Sigmoid colon (tissue), 7 donors: ENCODE data around the gene VPS13D. TPM values are rescaled to one million over a fixed set of nuclear protein-coding genes. Genes with fewer than 3 reads are reported as not detected.

ENCODE experiments used
- DNase-seq: peaks from one replicate; pipeline ENCODE4 v3.0.0-alpha.2; 2019
- H3K27ac ChIP-seq, 4 donors: fragments of 200-600 bp; sonication (generic); one replicate each; pipeline ENCODE4 v1.5.1; 2016 to 2019; ENCODE audit warnings: mild to moderate bottlenecking in 1 of 4
- H3K27me3 ChIP-seq, 3 donors: fragments of 200-600 bp; sonication (generic); one replicate each; pipeline ENCODE4 v1.5.1; 2019; ENCODE audit warnings: mild to moderate bottlenecking in 1 of 3
- H3K36me3 ChIP-seq, 4 donors: fragments of 200-600 bp; sonication (generic); one replicate each; pipeline ENCODE4 v1.5.1; 2016 to 2019
- H3K4me1 ChIP-seq, 4 donors: fragments of 200-600 bp; sonication (generic); one replicate each; pipeline ENCODE4 v1.5.1; 2017 to 2019
- H3K4me3 ChIP-seq, 4 donors: fragments of 200-600 bp; sonication (generic); one replicate each; pipeline ENCODE4 v1.5.1; 2017 to 2019; ENCODE audit warnings: mild to moderate bottlenecking in 2 of 4, moderate library complexity in 1 of 4
- H3K9me3 ChIP-seq, 4 donors: fragments of 200-600 bp in 3 of 4; sonication (generic) in 3 of 4; one replicate each; pipeline versions ENCODE4 v1.5.1 to v1.6.1; 2013 to 2019
- CTCF ChIP-seq, 4 experiments: fragments of 450-650 bp in 3 of 4; fragments of 200-600 bp in 1 of 4; IDR thresholded peaks; one replicate each; pipeline ENCODE4 v1.5.1; 2016 to 2019; ENCODE audit warnings: antibody characterized with exemption in 4 of 4, mild to moderate bottlenecking in 3 of 4, moderate library complexity in 2 of 4
- EP300 ChIP-seq, 4 donors: sonication (generic); formaldehyde crosslinking; IDR thresholded peaks; one replicate each; pipeline ENCODE4 v1.6.1; 2017; ENCODE audit warnings: antibody characterized with exemption in 4 of 4
- POLR2A ChIP-seq, 2 donors: fragments of 450-650 bp; IDR thresholded peaks; one replicate each; pipeline ENCODE4 v1.6.1; 2016; ENCODE audit warnings: antibody characterized with exemption in 2 of 2, mild to moderate bottlenecking in 2 of 2, moderate library complexity in 2 of 2
- POLR2AphosphoS5 ChIP-seq, 4 donors: sonication (generic); formaldehyde crosslinking; IDR thresholded peaks; one replicate each; pipeline ENCODE4 v1.6.1; 2017; ENCODE audit warnings: antibody characterized with exemption in 4 of 4
- WGBS, 2 donors: extraction: QIAGEN DNeasy Blood & Tissue Kit; methylation state at CpG; one replicate each; pipeline ENCODE4 v1.1.7; 2013; 5-methylcytosine and 5-hydroxymethylcytosine counted together
- intact Hi-C: fragments of 100-400 bp; cut with DNase I; formaldehyde crosslinking; loops from one replicate; pipeline ENCODE4 v1.15.1; 2023
- polyA plus RNA-seq, 3 donors: library from polyadenylated mRNA; stranded (reverse); fragments of 200-250 nt; gene quantifications; one replicate each; pipeline ENCODE4 v1.2.3, GENCODE V29; 2013
- total RNA-seq, 4 donors: library from RNA; depleted of rRNA; stranded (reverse); fragments of >200 nt; gene quantifications; one replicate each; pipeline ENCODE4 v1.1.0, GENCODE V29; 2016
- donor health status: healthy with polysubstance abuse.
- donor health status: Bipolar disorder and iron deficiency.
- donor health status: healthy.

The VPS13D gene
- total and polyA plus RNA-seq, 7 donors, result 7.6 to 90.8 (median 49.7) TPM

- WGBS, 2 donors, result 62 to 75% methylated on average over 3 of the region's 3 CpGs
- intact Hi-C loops, result loop anchor here (5.0 kb wide), 1 partner anchor 169 kb away; the partner anchor contains the start of gene DHRS3
- H3K36me3 ChIP-seq, result no peaks in the 10 kb centered on the region
Measured at GRCh38 chr1:12448746-12449177, 218.9 kb downstream of the VPS13D start.

GRCh38 chr1:12450090-12450755 lies 220.4 kb downstream of the VPS13D start:
- H3K4me1 ChIP-seq, result peaks cover 0 to 100% (median 91%) of the 10 kb centered on the region in 4 donors
- no peaks in the 10 kb centered on the region for H3K9me3 ChIP-seq
- no peak overlapping the region for H3K4me3 ChIP-seq
- WGBS, 2 donors, result 90 to 96% methylated on average over 10 of the region's 10 CpGs
- no peak for TF ChIP-seq EP300 (IDR thresholded peaks at IDR 0.05)
- no peak for TF ChIP-seq CTCF (IDR thresholded peaks at IDR 0.05)
- TF ChIP-seq POLR2AphosphoS5 (IDR thresholded peaks at IDR 0.05), result no peak
- TF ChIP-seq POLR2A (IDR thresholded peaks at IDR 0.05), result no peak
- H3K27me3 ChIP-seq, result no peaks in the 10 kb centered on the region
- H3K27ac ChIP-seq, result peak overlapping the region; percentile 76 to 89 (median 86)
- intact Hi-C loops, result no loop called here
- no peak for DNase-seq
- no peaks in the 10 kb centered on the region for H3K36me3 ChIP-seq

More at GRCh38 chr1:12448746-12449177, 218.9 kb downstream of the VPS13D start:
- peak overlapping the region; percentile 76 to 89 (median 86) for H3K27ac ChIP-seq
- peaks cover 0 to 85% (median 77%) of the 10 kb centered on the region in 4 donors for H3K4me1 ChIP-seq
- no peaks in the 10 kb centered on the region for H3K9me3 ChIP-seq
- no peak for TF ChIP-seq EP300 (IDR thresholded peaks at IDR 0.05)
- no peak for TF ChIP-seq POLR2A (IDR thresholded peaks at IDR 0.05)
- peak in 2 of 4 donors; percentile 10 to 66 for TF ChIP-seq POLR2AphosphoS5 (IDR thresholded peaks at IDR 0.05)
- no peak for TF ChIP-seq CTCF (IDR thresholded peaks at IDR 0.05)
- H3K4me3 ChIP-seq, result no peak overlapping the region
- peak; percentile 81 for DNase-seq
- no peaks in the 10 kb centered on the region for H3K27me3 ChIP-seq

DNA sequence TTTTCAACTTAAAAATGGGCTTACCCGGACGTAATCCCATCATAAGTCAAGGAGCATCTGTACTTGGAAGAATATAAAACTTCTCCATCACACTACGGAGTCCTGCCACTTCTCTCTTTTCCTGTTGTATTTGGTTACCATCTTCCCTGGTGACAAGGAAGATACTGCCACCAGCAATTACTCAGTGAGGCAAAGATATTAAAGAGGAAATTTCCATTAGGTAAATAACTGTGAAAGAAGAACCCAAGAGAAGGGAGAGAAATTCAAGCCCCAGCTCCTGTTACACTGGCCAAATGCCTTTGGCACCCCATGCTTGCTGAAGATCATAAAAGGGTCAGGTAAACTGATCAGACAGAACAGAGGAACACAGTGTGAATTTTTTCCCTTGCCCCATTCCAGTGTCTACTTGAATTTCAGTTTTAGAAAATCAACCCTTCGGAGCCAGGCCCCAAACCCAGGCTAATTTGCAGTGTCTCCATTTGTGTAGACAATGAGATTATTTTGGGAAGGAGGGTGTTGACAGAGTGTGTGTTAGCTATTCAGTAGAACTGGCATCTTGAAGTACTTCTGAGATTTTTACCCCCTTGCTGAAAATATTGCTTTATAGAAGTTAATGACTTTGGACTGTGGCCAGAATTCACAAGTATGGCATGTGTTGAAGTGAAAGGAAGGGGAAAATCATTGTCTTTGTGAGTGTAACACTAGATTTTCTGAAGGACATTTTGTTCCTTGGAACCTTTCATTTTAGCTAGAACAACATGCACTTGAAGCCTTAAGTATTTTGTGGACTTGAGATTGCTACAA lies 221.1 kb downstream of the VPS13D start:
- intact Hi-C loops, result no loop called here
- WGBS, 2 donors, result 89 to 93% methylated on average over 4 of the region's 4 CpGs
- H3K27ac ChIP-seq, result peak overlapping the region; percentile 76 to 89 (median 86)
- H3K4me3 ChIP-seq, result no peak overlapping the region
- peaks cover 0 to 100% (median 96%) of the 10 kb centered on the region in 4 donors for H3K4me1 ChIP-seq
- H3K36me3 ChIP-seq, result no peaks in the 10 kb centered on the region
- TF ChIP-seq CTCF (IDR thresholded peaks at IDR 0.05) (no peak), EP300 (IDR thresholded peaks at IDR 0.05) (peak in 1 of 4 donors; percentile 80), POLR2A (IDR thresholded peaks at IDR 0.05) (no peak), POLR2AphosphoS5 (IDR thresholded peaks at IDR 0.05) (peak in 3 of 4 donors; percentile 35 to 66 (median 45))
- H3K27me3 ChIP-seq, result no peaks in the 10 kb centered on the region
- DNase-seq, result no peak
- H3K9me3 ChIP-seq, result no peaks in the 10 kb centered on the region

DNA sequence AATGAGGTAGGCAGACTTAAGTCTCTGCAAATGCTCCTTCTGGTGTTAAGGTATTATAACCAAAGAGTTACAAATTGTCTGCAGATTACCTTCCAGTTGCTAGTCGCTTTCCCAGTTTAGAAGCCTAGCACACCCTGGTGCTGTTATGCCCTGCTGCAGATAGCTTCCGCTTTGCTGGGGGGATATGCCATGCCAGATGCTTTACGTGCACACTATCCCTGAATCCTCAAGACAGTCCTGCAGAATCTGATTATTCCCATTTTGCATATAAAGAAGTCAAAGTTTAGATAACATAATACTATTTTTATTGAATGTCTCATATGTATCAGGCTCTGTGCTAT lies 221.7 kb downstream of the VPS13D start:
- TF ChIP-seq CTCF (IDR thresholded peaks at IDR 0.05) (no peak), POLR2A (IDR thresholded peaks at IDR 0.05) (no peak), EP300 (IDR thresholded peaks at IDR 0.05) (no peak), POLR2AphosphoS5 (IDR thresholded peaks at IDR 0.05) (no peak)
- H3K36me3 ChIP-seq, result no peaks in the 10 kb centered on the region

More for the DNA sequence above, 221.7 kb downstream of the VPS13D start:
- Histone ChIP-seq H3K4me3 (no peak overlapping the region), H3K4me1 (peaks cover 0 to 100% (median 95%) of the 10 kb centered on the region in 4 donors), H3K27ac (peak overlapping the region; percentile 76 to 89 (median 86)), H3K27me3 (no peaks in the 10 kb centered on the region), H3K9me3 (no peaks in the 10 kb centered on the region)
- WGBS, 2 donors, result 95 to 97% methylated on average over 3 of the region's 3 CpGs
- no peak for DNase-seq
- intact Hi-C loops, result no loop called here
